ENCODE data around the gene PRM2. TPM values are rescaled to one million over a fixed set of nuclear protein-coding genes. Genes with fewer than 3 reads are reported as not detected.

The PRM2 gene
- total and polyA plus RNA-seq, 2 experiments from 2014 or later = not detected

- Mint-ChIP-seq H3K27me3 (ENCODE audit: insufficient read depth, low read depth, poor library complexity) (no peaks in the 10 kb centered on the region), H3K9me3 (no peaks in the 10 kb centered on the region), H3K4me3 (no peak overlapping the region), H3K36me3 (ENCODE audit: low read depth) (no peaks in the 10 kb centered on the region), H3K27ac (no peak overlapping the region), H3K4me1 (peaks cover 14% of the 10 kb centered on the region)
- Histone ChIP-seq H3K27ac (ENCODE audit: low read depth) (no peak overlapping the region), H4K20me1 (replicated peaks; ENCODE audit: insufficient read depth) (no peaks in the 10 kb centered on the region), H2AFZ (no peak overlapping the region; the same call in 1 of the 2 replicates), H3K4me1 (ENCODE audit: insufficient read depth) (peaks cover 25% of the 10 kb centered on the region), H3K36me3 (ENCODE audit: insufficient read depth) (no peaks in the 10 kb centered on the region), H3K4me2 (no peak overlapping the region), H3K27me3 (ENCODE audit: insufficient read depth) (no peaks in the 10 kb centered on the region), H3K9me2 (ENCODE audit: insufficient read depth) (no peaks in the 10 kb centered on the region), H3K4me3 (no peak overlapping the region), H3K79me2 (replicated peaks; ENCODE audit: insufficient read depth) (no peaks in the 10 kb centered on the region), H3F3A (replicated peaks; ENCODE audit: low read depth) (peaks cover 7% of the 10 kb centered on the region; the same call in 1 of the 2 replicates)
- TF ChIP-seq ZNF331 (CRISPR knock-in tag; IDR thresholded peaks at IDR 0.05; ENCODE audit: low read depth) = no peak
- TF ChIP-seq, protein P1, sequence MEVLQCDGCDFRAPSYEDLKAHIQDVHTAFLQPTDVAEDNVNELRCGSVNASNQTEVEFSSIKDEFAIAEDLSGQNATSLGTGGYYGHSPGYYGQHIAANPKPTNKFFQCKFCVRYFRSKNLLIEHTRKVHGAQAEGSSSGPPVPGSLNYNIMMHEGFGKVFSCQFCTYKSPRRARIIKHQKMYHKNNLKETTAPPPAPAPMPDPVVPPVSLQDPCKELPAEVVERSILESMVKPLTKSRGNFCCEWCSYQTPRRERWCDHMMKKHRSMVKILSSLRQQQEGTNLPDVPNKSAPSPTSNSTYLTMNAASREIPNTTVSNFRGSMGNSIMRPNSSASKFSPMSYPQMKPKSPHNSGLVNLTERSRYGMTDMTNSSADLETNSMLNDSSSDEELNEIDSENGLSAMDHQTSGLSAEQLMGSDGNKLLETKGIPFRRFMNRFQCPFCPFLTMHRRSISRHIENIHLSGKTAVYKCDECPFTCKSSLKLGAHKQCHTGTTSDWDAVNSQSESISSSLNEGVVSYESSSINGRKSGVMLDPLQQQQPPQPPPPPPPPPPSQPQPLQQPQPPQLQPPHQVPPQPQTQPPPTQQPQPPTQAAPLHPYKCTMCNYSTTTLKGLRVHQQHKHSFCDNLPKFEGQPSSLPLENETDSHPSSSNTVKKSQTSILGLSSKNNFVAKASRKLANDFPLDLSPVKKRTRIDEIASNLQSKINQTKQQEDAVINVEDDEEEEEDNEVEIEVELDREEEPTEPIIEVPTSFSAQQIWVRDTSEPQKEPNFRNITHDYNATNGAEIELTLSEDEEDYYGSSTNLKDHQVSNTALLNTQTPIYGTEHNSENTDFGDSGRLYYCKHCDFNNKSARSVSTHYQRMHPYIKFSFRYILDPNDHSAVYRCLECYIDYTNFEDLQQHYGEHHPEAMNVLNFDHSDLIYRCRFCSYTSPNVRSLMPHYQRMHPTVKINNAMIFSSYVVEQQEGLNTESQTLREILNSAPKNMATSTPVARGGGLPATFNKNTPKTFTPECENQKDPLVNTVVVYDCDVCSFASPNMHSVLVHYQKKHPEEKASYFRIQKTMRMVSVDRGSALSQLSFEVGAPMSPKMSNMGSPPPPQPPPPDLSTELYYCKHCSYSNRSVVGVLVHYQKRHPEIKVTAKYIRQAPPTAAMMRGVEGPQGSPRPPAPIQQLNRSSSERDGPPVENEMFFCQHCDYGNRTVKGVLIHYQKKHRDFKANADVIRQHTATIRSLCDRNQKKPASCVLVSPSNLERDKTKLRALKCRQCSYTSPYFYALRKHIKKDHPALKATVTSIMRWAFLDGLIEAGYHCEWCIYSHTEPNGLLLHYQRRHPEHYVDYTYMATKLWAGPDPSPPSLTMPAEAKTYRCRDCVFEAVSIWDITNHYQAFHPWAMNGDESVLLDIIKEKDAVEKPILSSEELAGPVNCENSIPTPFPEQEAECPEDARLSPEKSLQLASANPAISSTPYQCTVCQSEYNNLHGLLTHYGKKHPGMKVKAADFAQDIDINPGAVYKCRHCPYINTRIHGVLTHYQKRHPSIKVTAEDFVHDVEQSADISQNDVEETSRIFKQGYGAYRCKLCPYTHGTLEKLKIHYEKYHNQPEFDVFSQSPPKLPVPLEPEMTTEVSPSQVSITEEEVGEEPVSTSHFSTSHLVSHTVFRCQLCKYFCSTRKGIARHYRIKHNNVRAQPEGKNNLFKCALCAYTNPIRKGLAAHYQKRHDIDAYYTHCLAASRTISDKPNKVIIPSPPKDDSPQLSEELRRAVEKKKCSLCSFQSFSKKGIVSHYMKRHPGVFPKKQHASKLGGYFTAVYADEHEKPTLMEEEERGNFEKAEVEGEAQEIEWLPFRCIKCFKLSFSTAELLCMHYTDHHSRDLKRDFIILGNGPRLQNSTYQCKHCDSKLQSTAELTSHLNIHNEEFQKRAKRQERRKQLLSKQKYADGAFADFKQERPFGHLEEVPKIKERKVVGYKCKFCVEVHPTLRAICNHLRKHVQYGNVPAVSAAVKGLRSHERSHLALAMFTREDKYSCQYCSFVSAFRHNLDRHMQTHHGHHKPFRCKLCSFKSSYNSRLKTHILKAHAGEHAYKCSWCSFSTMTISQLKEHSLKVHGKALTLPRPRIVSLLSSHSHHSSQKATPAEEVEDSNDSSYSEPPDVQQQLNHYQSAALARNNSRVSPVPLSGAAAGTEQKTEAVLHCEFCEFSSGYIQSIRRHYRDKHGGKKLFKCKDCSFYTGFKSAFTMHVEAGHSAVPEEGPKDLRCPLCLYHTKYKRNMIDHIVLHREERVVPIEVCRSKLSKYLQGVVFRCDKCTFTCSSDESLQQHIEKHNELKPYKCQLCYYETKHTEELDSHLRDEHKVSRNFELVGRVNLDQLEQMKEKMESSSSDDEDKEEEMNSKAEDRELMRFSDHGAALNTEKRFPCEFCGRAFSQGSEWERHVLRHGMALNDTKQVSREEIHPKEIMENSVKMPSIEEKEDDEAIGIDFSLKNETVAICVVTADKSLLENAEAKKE (CRISPR knock-in tag; IDR thresholded peaks at IDR 0.05) = no peak
- TF ChIP-seq ZNF114 (CRISPR knock-in tag; IDR thresholded peaks at IDR 0.05) = no peak
- TF ChIP-seq POLR2AphosphoS5 (IDR thresholded peaks at IDR 0.05; ENCODE audit: low read depth) = no peak
- TF ChIP-seq, protein P2, sequence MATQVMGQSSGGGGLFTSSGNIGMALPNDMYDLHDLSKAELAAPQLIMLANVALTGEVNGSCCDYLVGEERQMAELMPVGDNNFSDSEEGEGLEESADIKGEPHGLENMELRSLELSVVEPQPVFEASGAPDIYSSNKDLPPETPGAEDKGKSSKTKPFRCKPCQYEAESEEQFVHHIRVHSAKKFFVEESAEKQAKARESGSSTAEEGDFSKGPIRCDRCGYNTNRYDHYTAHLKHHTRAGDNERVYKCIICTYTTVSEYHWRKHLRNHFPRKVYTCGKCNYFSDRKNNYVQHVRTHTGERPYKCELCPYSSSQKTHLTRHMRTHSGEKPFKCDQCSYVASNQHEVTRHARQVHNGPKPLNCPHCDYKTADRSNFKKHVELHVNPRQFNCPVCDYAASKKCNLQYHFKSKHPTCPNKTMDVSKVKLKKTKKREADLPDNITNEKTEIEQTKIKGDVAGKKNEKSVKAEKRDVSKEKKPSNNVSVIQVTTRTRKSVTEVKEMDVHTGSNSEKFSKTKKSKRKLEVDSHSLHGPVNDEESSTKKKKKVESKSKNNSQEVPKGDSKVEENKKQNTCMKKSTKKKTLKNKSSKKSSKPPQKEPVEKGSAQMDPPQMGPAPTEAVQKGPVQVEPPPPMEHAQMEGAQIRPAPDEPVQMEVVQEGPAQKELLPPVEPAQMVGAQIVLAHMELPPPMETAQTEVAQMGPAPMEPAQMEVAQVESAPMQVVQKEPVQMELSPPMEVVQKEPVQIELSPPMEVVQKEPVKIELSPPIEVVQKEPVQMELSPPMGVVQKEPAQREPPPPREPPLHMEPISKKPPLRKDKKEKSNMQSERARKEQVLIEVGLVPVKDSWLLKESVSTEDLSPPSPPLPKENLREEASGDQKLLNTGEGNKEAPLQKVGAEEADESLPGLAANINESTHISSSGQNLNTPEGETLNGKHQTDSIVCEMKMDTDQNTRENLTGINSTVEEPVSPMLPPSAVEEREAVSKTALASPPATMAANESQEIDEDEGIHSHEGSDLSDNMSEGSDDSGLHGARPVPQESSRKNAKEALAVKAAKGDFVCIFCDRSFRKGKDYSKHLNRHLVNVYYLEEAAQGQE (IDR thresholded peaks at IDR 0.05; ENCODE audit: unreplicated experiment) = no peak
- TF ChIP-seq NANOG (IDR thresholded peaks at IDR 0.05; ENCODE audit: borderline replicate concordance) = no peak
- no peak for TF ChIP-seq CREB1 (CRISPR knock-in tag; IDR thresholded peaks at IDR 0.05; ENCODE audit: low read depth)
- no peak for TF ChIP-seq JUNB (IDR thresholded peaks at IDR 0.05; ENCODE audit: unreplicated experiment)
- no peak for TF ChIP-seq ETS1 (IDR thresholded peaks at IDR 0.05)
- TF ChIP-seq, protein P3, sequence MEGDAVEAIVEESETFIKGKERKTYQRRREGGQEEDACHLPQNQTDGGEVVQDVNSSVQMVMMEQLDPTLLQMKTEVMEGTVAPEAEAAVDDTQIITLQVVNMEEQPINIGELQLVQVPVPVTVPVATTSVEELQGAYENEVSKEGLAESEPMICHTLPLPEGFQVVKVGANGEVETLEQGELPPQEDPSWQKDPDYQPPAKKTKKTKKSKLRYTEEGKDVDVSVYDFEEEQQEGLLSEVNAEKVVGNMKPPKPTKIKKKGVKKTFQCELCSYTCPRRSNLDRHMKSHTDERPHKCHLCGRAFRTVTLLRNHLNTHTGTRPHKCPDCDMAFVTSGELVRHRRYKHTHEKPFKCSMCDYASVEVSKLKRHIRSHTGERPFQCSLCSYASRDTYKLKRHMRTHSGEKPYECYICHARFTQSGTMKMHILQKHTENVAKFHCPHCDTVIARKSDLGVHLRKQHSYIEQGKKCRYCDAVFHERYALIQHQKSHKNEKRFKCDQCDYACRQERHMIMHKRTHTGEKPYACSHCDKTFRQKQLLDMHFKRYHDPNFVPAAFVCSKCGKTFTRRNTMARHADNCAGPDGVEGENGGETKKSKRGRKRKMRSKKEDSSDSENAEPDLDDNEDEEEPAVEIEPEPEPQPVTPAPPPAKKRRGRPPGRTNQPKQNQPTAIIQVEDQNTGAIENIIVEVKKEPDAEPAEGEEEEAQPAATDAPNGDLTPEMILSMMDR (conservative IDR thresholded peaks at IDR 0.05; ENCODE audit: low read depth in 2 of 2) = no peak
- no peak for TF ChIP-seq EZH2 (IDR thresholded peaks at IDR 0.05; ENCODE audit: low read depth, unreplicated experiment)
- TF ChIP-seq EZH2phosphoT487 (IDR thresholded peaks at IDR 0.05; ENCODE audit: unreplicated experiment) = no peak
- TF ChIP-seq STAT1 (IDR thresholded peaks at IDR 0.05; ENCODE audit: unreplicated experiment) = no peak
- no peak for ATAC-seq
- no peak for DNase-seq (ENCODE audit: low spot score)
These were observed 24.2 kb upstream of the PRM2 start for GRCh38 chr16:11300560-11300892.
